ENCODE data around the gene CDK12.
"Not testable (repeated sequence)": the region's sequence is repeated elsewhere in the genome, so short reads cannot be mapped to it uniquely, and the experiment has no call there.

The CDK12 gene

GRCh38 chr17:39507511-39507910 lies 46.2 kb downstream of the CDK12 start:
- DNase-seq (ENCODE audit: low spot score) = no peak

DNA sequence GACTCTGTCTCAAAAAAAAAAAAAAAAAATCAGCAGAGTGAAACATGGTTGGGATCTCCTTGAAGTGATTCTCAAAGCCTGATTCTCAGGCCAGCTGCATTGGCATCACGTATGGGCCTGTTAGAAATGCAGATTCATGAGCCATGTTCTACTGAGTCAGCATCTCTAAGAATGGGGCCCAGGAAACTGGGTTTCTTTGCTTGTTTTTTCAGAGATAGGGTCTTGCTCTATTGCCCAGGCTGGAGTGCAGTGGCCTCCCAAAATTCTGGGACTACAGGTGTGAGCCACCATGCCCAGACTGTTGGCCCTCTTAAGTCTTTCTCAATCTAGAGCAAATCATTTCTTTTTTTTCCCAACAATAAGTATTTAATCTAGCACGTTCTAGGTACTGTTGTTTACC lies 47.7 kb downstream of the CDK12 start:
- no peak for DNase-seq (ENCODE audit: low spot score)

- no peak for DNase-seq (ENCODE audit: low spot score)
Measured at GRCh38 chr17:39513309-39513708, 52.0 kb downstream of the CDK12 start.

GRCh38 chr17:39513915-39514314 lies 52.6 kb downstream of the CDK12 start:
- no peak for DNase-seq (ENCODE audit: low spot score)

- no peak for DNase-seq (ENCODE audit: low spot score)
Measured at GRCh38 chr17:39517224-39517623, 55.9 kb downstream of the CDK12 start.

GRCh38 chr17:39525801-39526506 lies 64.7 kb downstream of the CDK12 start:
- DNase-seq (ENCODE audit: low spot score) = no peak

- peak; percentile 71 for DNase-seq (ENCODE audit: low spot score)
Measured at GRCh38 chr17:39527220-39527813, 66.0 kb downstream of the CDK12 start.

GRCh38 chr17:39529455-39529854 lies 68.2 kb downstream of the CDK12 start:
- no peak for DNase-seq (ENCODE audit: low spot score)

GRCh38 chr17:39530513-39530912 lies 69.2 kb downstream of the CDK12 start:
- DNase-seq (ENCODE audit: low spot score) = no peak

DNA sequence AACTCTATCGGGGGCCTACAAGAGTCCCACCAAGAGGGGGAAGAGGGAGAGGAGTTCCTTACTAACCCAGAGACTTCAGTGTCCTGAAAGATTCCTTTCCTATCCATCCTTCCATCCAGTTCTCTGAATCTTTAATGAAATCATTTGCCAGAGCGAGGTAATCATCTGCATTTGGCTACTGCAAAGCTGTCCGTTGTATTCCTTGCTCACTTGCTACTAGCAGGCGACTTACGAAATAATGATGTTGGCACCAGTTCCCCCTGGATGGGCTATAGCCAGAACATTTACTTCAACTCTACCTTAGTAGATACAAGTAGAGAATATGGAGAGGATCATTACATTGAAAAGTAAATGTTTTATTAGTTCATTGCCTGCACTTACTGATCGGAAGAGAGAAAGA lies 70.0 kb downstream of the CDK12 start:
- DNase-seq (ENCODE audit: low spot score) = no peak

- no peak for DNase-seq (ENCODE audit: low spot score)
Measured at GRCh38 chr17:39533891-39534290, 72.6 kb downstream of the CDK12 start.

- DNase-seq (ENCODE audit: low spot score) = no peak
Measured at GRCh38 chr17:39534768-39535405, 73.6 kb downstream of the CDK12 start.

DNA sequence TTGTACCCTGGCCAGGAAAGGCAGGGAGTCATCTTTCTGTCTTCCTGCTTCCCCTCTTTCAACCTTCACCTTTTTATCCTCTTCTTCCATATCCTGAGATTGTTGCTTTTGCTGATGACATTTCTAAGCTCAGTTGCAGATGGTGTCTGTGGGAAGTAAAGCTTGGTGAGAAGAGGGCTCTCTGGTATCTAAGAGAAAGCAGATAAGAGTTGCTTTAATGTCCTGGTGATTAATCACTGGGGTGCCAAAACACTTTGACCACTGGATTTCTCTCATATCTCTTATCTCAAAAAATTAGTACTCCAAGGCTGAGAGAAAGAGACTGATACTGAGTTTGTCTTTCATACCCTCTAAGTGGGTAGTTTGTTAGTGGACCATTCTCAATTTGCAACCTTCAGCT lies 75.2 kb downstream of the CDK12 start:
- no peak for DNase-seq (ENCODE audit: low spot score)

DNA sequence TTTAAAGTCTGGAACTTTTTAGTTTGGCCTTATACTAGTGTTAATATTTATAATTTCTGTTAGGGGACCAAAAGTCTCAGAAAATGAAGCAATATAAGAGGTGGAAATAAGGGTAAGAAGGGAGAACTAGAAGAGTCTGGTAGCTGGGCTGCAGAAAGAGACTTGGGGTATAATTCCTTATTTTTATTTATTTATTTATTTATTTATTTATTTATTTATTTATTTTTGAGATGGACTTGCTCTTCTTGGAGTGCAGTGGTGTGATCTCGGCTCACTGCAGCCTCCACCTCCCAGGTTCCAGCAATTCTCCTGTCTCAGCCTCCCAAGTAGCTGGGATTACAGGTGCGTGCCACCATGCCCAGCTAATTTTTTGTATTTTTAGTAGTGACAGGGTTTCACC lies 76.1 kb downstream of the CDK12 start:
- DNase-seq (ENCODE audit: low spot score) = not testable (repeated sequence)

DNA sequence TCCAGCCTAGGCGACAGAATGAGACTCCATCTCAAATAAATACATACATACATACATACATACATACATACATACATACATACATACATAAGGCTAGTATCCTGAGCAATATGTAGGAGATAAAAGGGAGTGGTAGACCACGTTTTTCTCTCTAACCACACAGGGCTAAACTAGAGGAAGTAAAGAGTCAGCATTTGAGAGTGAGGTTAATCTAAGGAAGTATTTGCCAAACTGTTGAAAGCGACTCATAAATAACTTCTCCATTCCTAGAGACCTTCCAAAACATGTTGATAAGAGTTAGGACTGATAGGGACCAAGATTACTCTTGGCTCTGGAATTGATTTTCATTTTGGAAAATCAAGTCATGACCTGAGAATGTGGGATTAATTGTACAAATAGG lies 77.6 kb downstream of the CDK12 start:
- no peak for DNase-seq (ENCODE audit: low spot score)

GRCh38 chr17:39540611-39541010 lies 79.3 kb downstream of the CDK12 start:
- no peak for DNase-seq (ENCODE audit: low spot score)

DNA sequence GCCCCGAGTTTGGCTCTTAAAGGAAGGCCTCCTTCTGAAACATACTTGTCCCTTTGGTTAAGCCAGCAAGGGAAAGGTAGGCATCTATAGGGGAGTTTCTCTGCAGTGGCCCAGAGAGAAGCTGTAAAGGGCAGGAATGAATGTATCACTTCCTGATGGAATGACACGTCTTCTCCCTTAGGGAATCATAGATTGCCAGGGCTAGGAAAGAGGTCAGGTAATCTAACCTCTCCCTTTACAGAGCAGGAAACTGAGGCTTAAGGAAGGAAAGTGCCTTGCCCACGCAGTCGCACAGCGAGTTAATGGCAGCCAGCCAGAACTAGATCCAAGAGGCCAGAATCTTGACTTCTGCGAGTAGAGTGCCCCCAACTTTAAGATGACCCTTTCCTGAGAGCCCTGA lies 80.4 kb downstream of the CDK12 start:
- no peak for DNase-seq (ENCODE audit: low spot score)

DNA sequence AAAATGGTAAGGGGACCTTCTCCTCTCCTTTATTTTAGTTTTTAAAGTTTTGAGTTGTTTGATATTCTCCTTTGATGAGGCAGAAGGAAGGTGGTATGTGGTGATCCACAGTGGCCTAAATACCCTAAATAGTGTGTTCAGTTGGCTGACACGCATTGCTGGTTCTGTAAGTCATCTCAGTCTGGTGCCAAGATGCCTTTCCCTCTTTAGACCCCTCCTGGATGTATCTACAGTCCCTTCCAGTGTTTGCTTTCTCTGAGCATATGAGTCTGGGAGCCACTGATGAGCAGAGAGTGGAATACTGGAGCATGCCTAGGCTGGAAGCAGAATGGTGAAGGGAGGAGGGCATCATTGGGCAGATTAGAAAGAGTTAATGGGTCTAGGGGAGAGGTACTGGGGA lies 81.9 kb downstream of the CDK12 start:
- DNase-seq (ENCODE audit: low spot score) = no peak

- DNase-seq (ENCODE audit: low spot score) = no peak
Measured at GRCh38 chr17:39543664-39544063, 82.4 kb downstream of the CDK12 start.

- not testable (repeated sequence) for DNase-seq (ENCODE audit: low spot score)
Measured at GRCh38 chr17:39544361-39544760, 83.1 kb downstream of the CDK12 start.

- DNase-seq (ENCODE audit: low spot score) = peak; percentile 80
Measured at GRCh38 chr17:39547713-39548478, 86.6 kb downstream of the CDK12 start.

- DNase-seq (ENCODE audit: low spot score) = no peak
Measured at GRCh38 chr17:39548494-39549225, 87.4 kb downstream of the CDK12 start.
